Left renal pelvis (tissue), 4 donors: ENCODE measurements around the gene GPSM3. TPM values are rescaled to one million over a fixed set of nuclear protein-coding genes. Genes with fewer than 3 reads are reported as not detected.
"Not testable (repeated sequence)": the region's sequence is repeated elsewhere in the genome, so short reads cannot be mapped to it uniquely, and the experiment has no call there.

Experiments
- DNase-seq, 4 donors: peaks; one replicate each; pipeline ENCODE4 v3.0.0-alpha.2; 2013; ENCODE audit warnings: low read depth in 4 of 4, low spot score in 3 of 4
- polyA plus RNA-seq, 4 donors: library from polyadenylated mRNA; unstranded; fragments of 120-200 nt; gene quantifications; one replicate each; pipeline ENCODE4 v1.2.1, GENCODE V29; 2013; ENCODE audit not compliant: insufficient read length in 4 of 4

GPSM3 gene
- polyA plus RNA-seq, 4 donors, result 8.0 to 13.3 (median 8.8) TPM

GRCh38 chr6:32152769-32153563 lies 39.5 kb downstream of the GPSM3 start:
- DNase-seq, result no peak

GRCh38 chr6:32151863-32152768 lies 40.3 kb downstream of the GPSM3 start, which contains the start of gene PRRT1:
Gene PRRT1, minus strand, starts transcription at chr6:32151939. Its CDS starts 112 bp downstream, at chr6:32151827.
- DNase-seq, result no peak

- DNase-seq, result no peak
Measured at GRCh38 chr6:32151181-32151862, 41.1 kb downstream of the GPSM3 start.

GRCh38 chr6:32149932-32150870 lies 42.2 kb downstream of the GPSM3 start:
- DNase-seq, result no peak

- DNase-seq, result no peak
Measured at GRCh38 chr6:32149092-32149755, 43.2 kb downstream of the GPSM3 start.

- DNase-seq, result no peak
Measured at GRCh38 chr6:32148289-32149091, 44.0 kb downstream of the GPSM3 start.

- no peak for DNase-seq
Measured at GRCh38 chr6:32147401-32148132, 44.9 kb downstream of the GPSM3 start.

- DNase-seq, result no peak
Measured at GRCh38 chr6:32146687-32147086, 45.8 kb downstream of the GPSM3 start.

GRCh38 chr6:32146287-32146686 lies 46.2 kb downstream of the GPSM3 start:
- DNase-seq, result no peak

- not testable (repeated sequence) for DNase-seq
Measured at GRCh38 chr6:32144238-32144637, 48.2 kb downstream of the GPSM3 start.

Other genes with a start within 250 kb of the GPSM3 start
- 10 to 100 TPM in 1 of 4 donors, 1 to 10 TPM in 3; 4.6 to 13.0 (median 6.7) TPM for gene CFB, start 246.5 kb downstream of the GPSM3 start, polyA plus RNA-seq
- gene NELFE, start 233.7 kb downstream of the GPSM3 start, polyA plus RNA-seq, result 10 to 100 TPM; 72.5 to 97.9 (median 84.9) TPM
- 10 to 100 TPM; 33.1 to 51.5 (median 39.7) TPM for gene SKIC2, start 233.5 kb downstream of the GPSM3 start, polyA plus RNA-seq
- gene DXO, start 220.5 kb downstream of the GPSM3 start, polyA plus RNA-seq, result 10 to 100 TPM; 22.6 to 37.5 (median 30.1) TPM
- gene C4A, start 210.6 kb downstream of the GPSM3 start, polyA plus RNA-seq, result 10 to 100 TPM in 3 of 4 donors, 1 to 10 TPM in 1; 8.6 to 26.2 (median 15.2) TPM
- gene C4B, start 177.8 kb downstream of the GPSM3 start, polyA plus RNA-seq, result 10 to 100 TPM; 10.3 to 27.3 (median 16.0) TPM
- 1 to 10 TPM in 3 of 4 donors, under 1 TPM in 1; 0.76 to 1.4 (median 1.1) TPM for gene CYP21A2, start 154.2 kb downstream of the GPSM3 start, polyA plus RNA-seq
- gene TNXB, start 83.3 kb downstream of the GPSM3 start, polyA plus RNA-seq, result 10 to 100 TPM in 2 of 4 donors, 1 to 10 TPM in 2; 4.6 to 98.0 (median 8.3) TPM
- gene ATF6B, start 64.4 kb downstream of the GPSM3 start, polyA plus RNA-seq, result 100 to 1,000 TPM in 1 of 4 donors, 10 to 100 TPM in 3; 82.5 to 114 (median 85.7) TPM
- gene FKBPL, start 62.4 kb downstream of the GPSM3 start, polyA plus RNA-seq, result 1 to 10 TPM; 6.0 to 8.3 (median 6.9) TPM
- gene PRRT1, start 40.7 kb downstream of the GPSM3 start, polyA plus RNA-seq, result 1 to 10 TPM; 2.5 to 5.4 (median 3.4) TPM
- 10 to 100 TPM; 26.6 to 45.5 (median 34.9) TPM for gene PPT2, start 38.5 kb downstream of the GPSM3 start, polyA plus RNA-seq
- gene EGFL8, start 28.0 kb downstream of the GPSM3 start, polyA plus RNA-seq, result 10 to 100 TPM; 21.2 to 45.5 (median 26.6) TPM
- 100 to 1,000 TPM in 2 of 4 donors, 10 to 100 TPM in 2; 84.4 to 105 (median 99.7) TPM for gene AGPAT1, start 16.6 kb downstream of the GPSM3 start, polyA plus RNA-seq
- 100 to 1,000 TPM in 1 of 4 donors, 10 to 100 TPM in 3; 57.4 to 103 (median 98.1) TPM for gene RNF5, start 14.2 kb downstream of the GPSM3 start, polyA plus RNA-seq
- gene AGER, start 8.4 kb downstream of the GPSM3 start, polyA plus RNA-seq, result 10 to 100 TPM; 14.3 to 30.0 (median 21.3) TPM
- gene PBX2, start 2.4 kb downstream of the GPSM3 start, polyA plus RNA-seq, result 100 to 1,000 TPM; 135 to 202 (median 172) TPM
- gene NOTCH4, start 31.4 kb upstream of the GPSM3 start, polyA plus RNA-seq, result 10 to 100 TPM; 14.3 to 19.3 (median 17.0) TPM
- gene TSBP1, start 179.3 kb upstream of the GPSM3 start, polyA plus RNA-seq, result under 1 TPM in 1 of 4 donors, not detected in 3; 0.18 TPM
- 1 to 10 TPM in 1 of 4 donors, under 1 TPM in 3; 0.18 to 1.5 (median 0.58) TPM for gene BTNL2, start 214.5 kb upstream of the GPSM3 start, polyA plus RNA-seq
- gene HLA-DRA, start 247.2 kb upstream of the GPSM3 start, polyA plus RNA-seq, result 10 to 100 TPM; 47.0 to 82.4 (median 68.6) TPM